GM23338 (cell line): Measurements from ENCODE around the gene NBAS. TPM values are rescaled to one million over a fixed set of nuclear protein-coding genes. Genes with fewer than 3 reads are reported as not detected.

Source experiments
- ATAC-seq: fragments of 200-7000 bp; cut with Tn5 transposase; 3 replicates; pipeline ENCODE4 v1.9.1; 2020
- DNase-seq: peaks from one replicate; pipeline ENCODE4 v3.0.0-alpha.2; 2015; ENCODE audit warnings: low spot score
- H2AFZ ChIP-seq: fragments of 200-600 bp; sonication (generic); 2 replicates; pipeline ENCODE4 v1.8.0; 2016; ENCODE audit warnings: antibody characterized with exemption, mild to moderate bottlenecking, moderate library complexity
- H3F3A ChIP-seq: fragments of 200-600 bp; sonication (generic); replicated peaks from 2 replicates; pipeline ENCODE4 v1.8.0; 2017; ENCODE audit warnings: antibody characterized with exemption, mixed run types, low read depth
- H3K27ac ChIP-seq: fragments of 200-600 bp; sonication (generic); 2 replicates; pipeline ENCODE4 v1.6.1; 2016; ENCODE audit warnings: low read depth
- H3K27me3 ChIP-seq: fragments of 200-600 bp; sonication (generic); 2 replicates; pipeline ENCODE4 v1.8.0; 2016; ENCODE audit warnings: mild to moderate bottlenecking, mixed run types, moderate library complexity; ENCODE audit not compliant: insufficient read depth
- H3K36me3 ChIP-seq: fragments of 200-600 bp; sonication (generic); 2 replicates; pipeline ENCODE4 v1.8.0; 2016; ENCODE audit warnings: mild to moderate bottlenecking; ENCODE audit not compliant: insufficient read depth
- H3K4me1 ChIP-seq: fragments of 200-600 bp; sonication (generic); 2 replicates; pipeline ENCODE4 v1.8.0; 2016; ENCODE audit warnings: mild to moderate bottlenecking, moderate library complexity; ENCODE audit not compliant: insufficient read depth
- H3K4me2 ChIP-seq: fragments of 200-600 bp; sonication (generic); 2 replicates; pipeline ENCODE4 v1.7.1; 2017; ENCODE audit warnings: mixed run types
- H3K4me3 ChIP-seq: fragments of 200-600 bp; sonication (generic); 2 replicates; pipeline ENCODE4 v1.6.1; 2016; ENCODE audit warnings: mixed run types
- H3K79me2 ChIP-seq: fragments of 200-600 bp; sonication (generic); replicated peaks from 2 replicates; pipeline ENCODE4 v1.8.0; 2017; ENCODE audit warnings: mild to moderate bottlenecking; ENCODE audit not compliant: insufficient read depth
- H3K9me2 ChIP-seq: fragments of 200-600 bp; sonication (generic); 2 replicates; pipeline ENCODE4 v1.8.0; 2017; ENCODE audit not compliant: insufficient read depth
- H4K20me1 ChIP-seq: fragments of 200-600 bp; sonication (generic); replicated peaks from 2 replicates; pipeline ENCODE4 v1.8.0; 2017; ENCODE audit warnings: mild to moderate bottlenecking; ENCODE audit not compliant: insufficient read depth
- H3K27ac Mint-ChIP-seq: 2 replicates; pipeline ENCODE4 v1.8.0; 2020; ENCODE audit warnings: inconsistent platforms, mild to moderate bottlenecking, moderate library complexity, mixed read lengths
- H3K27me3 Mint-ChIP-seq: 3 replicates; pipeline ENCODE4 v1.8.0; 2022; ENCODE audit warnings: low read depth, mild to moderate bottlenecking, moderate library complexity, mixed read lengths, inconsistent platforms; ENCODE audit not compliant: insufficient read depth, poor library complexity
- H3K36me3 Mint-ChIP-seq: 3 replicates; pipeline ENCODE4 v1.8.0; 2021; ENCODE audit warnings: low read depth, mild to moderate bottlenecking, inconsistent platforms, moderate library complexity, mixed read lengths
- H3K4me1 Mint-ChIP-seq: 3 replicates; pipeline ENCODE4 v1.8.0; 2020; ENCODE audit warnings: mild to moderate bottlenecking, inconsistent platforms, mixed read lengths
- H3K4me3 Mint-ChIP-seq: 3 replicates; pipeline ENCODE4 v1.8.0; 2021; ENCODE audit warnings: moderate library complexity, mild to moderate bottlenecking, inconsistent platforms, mixed read lengths
- H3K9me3 Mint-ChIP-seq: 3 replicates; pipeline ENCODE4 v1.8.0; 2020; ENCODE audit warnings: moderate library complexity, mild to moderate bottlenecking, inconsistent platforms, mixed read lengths
- CREB1 ChIP-seq: fragments of 250-450 bp; sonication (Bioruptor Pico); IDR thresholded peaks from 2 replicates; pipeline ENCODE4 v1.5.0; 2020; ENCODE audit warnings: low read depth, mild to moderate bottlenecking, moderate library complexity
- EZH2 ChIP-seq: fragments of 200-600 bp; sonication (generic); IDR thresholded peaks from one replicate; pipeline ENCODE4 v1.8.0; 2017; ENCODE audit warnings: antibody characterized with exemption, mild to moderate bottlenecking, low read depth; ENCODE audit not compliant: unreplicated experiment
- EZH2phosphoT487 ChIP-seq: fragments of 200-600 bp; sonication (generic); IDR thresholded peaks from one replicate; pipeline ENCODE4 v1.8.1; 2018; ENCODE audit warnings: antibody characterized with exemption; ENCODE audit not compliant: unreplicated experiment
- JUNB ChIP-seq: IDR thresholded peaks from one replicate; pipeline ENCODE4 v1.6.1; 2016; ENCODE audit warnings: antibody characterized with exemption; ENCODE audit not compliant: unreplicated experiment
- NANOG ChIP-seq: IDR thresholded peaks from 2 replicates; pipeline ENCODE4 v1.6.1; 2016; ENCODE audit warnings: antibody characterized with exemption, borderline replicate concordance
- POLR2AphosphoS5 ChIP-seq: IDR thresholded peaks from 2 replicates; pipeline ENCODE4 v1.6.1; 2016; ENCODE audit warnings: antibody characterized with exemption, low read depth
- STAT1 ChIP-seq: IDR thresholded peaks from one replicate; pipeline ENCODE4 v1.6.1; 2016; ENCODE audit warnings: antibody characterized with exemption; ENCODE audit not compliant: unreplicated experiment
- ZNF114 ChIP-seq: fragments of 250-450 bp; sonication (Bioruptor Pico); IDR thresholded peaks from 2 replicates; pipeline ENCODE4 v1.5.0; 2020; ENCODE audit warnings: mild to moderate bottlenecking, moderate library complexity
- ZNF331 ChIP-seq: fragments of 250-450 bp; sonication (Bioruptor Pico); IDR thresholded peaks from 2 replicates; pipeline ENCODE4 v1.5.0; 2020; ENCODE audit warnings: low read depth, mild to moderate bottlenecking, moderate library complexity
- polyA plus RNA-seq: library from polyadenylated mRNA; unstranded; fragments of >200 nt; fragmentation: Nextera tagmentation; extraction: Ambion mirVana; gene quantifications from 2 replicates; pipeline ENCODE4 v1.2.1, GENCODE V29; 2016
- total RNA-seq: library from RNA; depleted of rRNA; stranded (reverse); fragments of >200 nt; shearing (Covaris generic); gene quantifications from 2 replicates; pipeline ENCODE4 v1.2.3, GENCODE V29; 2014
- TF ChIP-seq, protein P1 (sequence below), 2 experiments: fragments of 200-600 bp in 1 of 2; sonication (generic) in 1 of 2; conservative IDR thresholded peaks; 2 replicates each; pipeline versions ENCODE4 v1.5.1 to v1.6.1; 2016 to 2017; ENCODE audit warnings: antibody characterized with exemption in 2 of 2, low read depth in 2 of 2, mild to moderate bottlenecking in 2 of 2, moderate library complexity in 1 of 2
- TF ChIP-seq, protein P2 (sequence below): fragments of 250-450 bp; sonication (Bioruptor Pico); IDR thresholded peaks from 2 replicates; pipeline ENCODE4 v1.5.0; 2020; ENCODE audit warnings: mild to moderate bottlenecking, moderate library complexity
- TF ChIP-seq, protein P3 (sequence below): IDR thresholded peaks from 2 replicates; pipeline ENCODE4 v1.6.1; 2016; ENCODE audit warnings: antibody characterized with exemption
- TF ChIP-seq, protein P4 (sequence below): IDR thresholded peaks from one replicate; pipeline ENCODE4 v1.6.1; 2018; ENCODE audit warnings: antibody characterized with exemption; ENCODE audit not compliant: unreplicated experiment

Gene NBAS
- total and polyA plus RNA-seq, 2 experiments from 2014 or later: 24.8 to 38.9 TPM

DNA sequence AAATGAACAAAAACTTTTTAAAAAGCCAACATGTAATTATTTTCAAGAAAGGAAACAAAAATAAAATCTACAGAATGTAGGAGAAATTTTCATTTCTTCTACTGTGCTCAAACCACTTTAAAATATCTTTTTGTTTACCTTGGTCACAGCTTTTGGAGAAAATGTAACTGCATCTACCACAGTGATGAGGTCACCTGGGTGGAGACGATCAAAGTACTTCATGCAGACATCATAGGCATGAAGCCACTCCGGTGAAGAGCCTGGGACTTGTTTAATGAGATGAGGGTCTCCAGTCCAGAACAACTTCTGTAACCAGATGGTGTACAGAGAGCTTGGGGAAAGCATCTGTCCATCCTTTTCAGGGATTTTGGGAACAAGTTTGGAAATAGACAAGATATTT, 285.8 kb downstream of the NBAS start:
- no peak overlapping the region for H2AFZ ChIP-seq
- no peak overlapping the region for H3K4me3 ChIP-seq
- Mint-ChIP-seq H3K36me3 (peaks cover 12% of the 10 kb centered on the region; the same call in 1 of the 3 replicates), H3K4me3 (no peak overlapping the region), H3K27me3 (no peaks in the 10 kb centered on the region), H3K4me1 (peaks cover 16% of the 10 kb centered on the region), H3K9me3 (no peaks in the 10 kb centered on the region), H3K27ac (no peak overlapping the region)
- no peak for DNase-seq
- H3K79me2 ChIP-seq: no peaks in the 10 kb centered on the region
- H3F3A ChIP-seq: no peaks in the 10 kb centered on the region
- no peaks in the 10 kb centered on the region for H3K36me3 ChIP-seq
- H3K4me2 ChIP-seq: no peak overlapping the region
- TF ChIP-seq CREB1 (CRISPR knock-in tag): no peak
- no peak for TF ChIP-seq STAT1
- TF ChIP-seq, protein P1, sequence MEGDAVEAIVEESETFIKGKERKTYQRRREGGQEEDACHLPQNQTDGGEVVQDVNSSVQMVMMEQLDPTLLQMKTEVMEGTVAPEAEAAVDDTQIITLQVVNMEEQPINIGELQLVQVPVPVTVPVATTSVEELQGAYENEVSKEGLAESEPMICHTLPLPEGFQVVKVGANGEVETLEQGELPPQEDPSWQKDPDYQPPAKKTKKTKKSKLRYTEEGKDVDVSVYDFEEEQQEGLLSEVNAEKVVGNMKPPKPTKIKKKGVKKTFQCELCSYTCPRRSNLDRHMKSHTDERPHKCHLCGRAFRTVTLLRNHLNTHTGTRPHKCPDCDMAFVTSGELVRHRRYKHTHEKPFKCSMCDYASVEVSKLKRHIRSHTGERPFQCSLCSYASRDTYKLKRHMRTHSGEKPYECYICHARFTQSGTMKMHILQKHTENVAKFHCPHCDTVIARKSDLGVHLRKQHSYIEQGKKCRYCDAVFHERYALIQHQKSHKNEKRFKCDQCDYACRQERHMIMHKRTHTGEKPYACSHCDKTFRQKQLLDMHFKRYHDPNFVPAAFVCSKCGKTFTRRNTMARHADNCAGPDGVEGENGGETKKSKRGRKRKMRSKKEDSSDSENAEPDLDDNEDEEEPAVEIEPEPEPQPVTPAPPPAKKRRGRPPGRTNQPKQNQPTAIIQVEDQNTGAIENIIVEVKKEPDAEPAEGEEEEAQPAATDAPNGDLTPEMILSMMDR (conservative IDR thresholded peaks at IDR 0.05; ENCODE audit: low read depth in 2 of 2): no peak
- TF ChIP-seq, protein P2, sequence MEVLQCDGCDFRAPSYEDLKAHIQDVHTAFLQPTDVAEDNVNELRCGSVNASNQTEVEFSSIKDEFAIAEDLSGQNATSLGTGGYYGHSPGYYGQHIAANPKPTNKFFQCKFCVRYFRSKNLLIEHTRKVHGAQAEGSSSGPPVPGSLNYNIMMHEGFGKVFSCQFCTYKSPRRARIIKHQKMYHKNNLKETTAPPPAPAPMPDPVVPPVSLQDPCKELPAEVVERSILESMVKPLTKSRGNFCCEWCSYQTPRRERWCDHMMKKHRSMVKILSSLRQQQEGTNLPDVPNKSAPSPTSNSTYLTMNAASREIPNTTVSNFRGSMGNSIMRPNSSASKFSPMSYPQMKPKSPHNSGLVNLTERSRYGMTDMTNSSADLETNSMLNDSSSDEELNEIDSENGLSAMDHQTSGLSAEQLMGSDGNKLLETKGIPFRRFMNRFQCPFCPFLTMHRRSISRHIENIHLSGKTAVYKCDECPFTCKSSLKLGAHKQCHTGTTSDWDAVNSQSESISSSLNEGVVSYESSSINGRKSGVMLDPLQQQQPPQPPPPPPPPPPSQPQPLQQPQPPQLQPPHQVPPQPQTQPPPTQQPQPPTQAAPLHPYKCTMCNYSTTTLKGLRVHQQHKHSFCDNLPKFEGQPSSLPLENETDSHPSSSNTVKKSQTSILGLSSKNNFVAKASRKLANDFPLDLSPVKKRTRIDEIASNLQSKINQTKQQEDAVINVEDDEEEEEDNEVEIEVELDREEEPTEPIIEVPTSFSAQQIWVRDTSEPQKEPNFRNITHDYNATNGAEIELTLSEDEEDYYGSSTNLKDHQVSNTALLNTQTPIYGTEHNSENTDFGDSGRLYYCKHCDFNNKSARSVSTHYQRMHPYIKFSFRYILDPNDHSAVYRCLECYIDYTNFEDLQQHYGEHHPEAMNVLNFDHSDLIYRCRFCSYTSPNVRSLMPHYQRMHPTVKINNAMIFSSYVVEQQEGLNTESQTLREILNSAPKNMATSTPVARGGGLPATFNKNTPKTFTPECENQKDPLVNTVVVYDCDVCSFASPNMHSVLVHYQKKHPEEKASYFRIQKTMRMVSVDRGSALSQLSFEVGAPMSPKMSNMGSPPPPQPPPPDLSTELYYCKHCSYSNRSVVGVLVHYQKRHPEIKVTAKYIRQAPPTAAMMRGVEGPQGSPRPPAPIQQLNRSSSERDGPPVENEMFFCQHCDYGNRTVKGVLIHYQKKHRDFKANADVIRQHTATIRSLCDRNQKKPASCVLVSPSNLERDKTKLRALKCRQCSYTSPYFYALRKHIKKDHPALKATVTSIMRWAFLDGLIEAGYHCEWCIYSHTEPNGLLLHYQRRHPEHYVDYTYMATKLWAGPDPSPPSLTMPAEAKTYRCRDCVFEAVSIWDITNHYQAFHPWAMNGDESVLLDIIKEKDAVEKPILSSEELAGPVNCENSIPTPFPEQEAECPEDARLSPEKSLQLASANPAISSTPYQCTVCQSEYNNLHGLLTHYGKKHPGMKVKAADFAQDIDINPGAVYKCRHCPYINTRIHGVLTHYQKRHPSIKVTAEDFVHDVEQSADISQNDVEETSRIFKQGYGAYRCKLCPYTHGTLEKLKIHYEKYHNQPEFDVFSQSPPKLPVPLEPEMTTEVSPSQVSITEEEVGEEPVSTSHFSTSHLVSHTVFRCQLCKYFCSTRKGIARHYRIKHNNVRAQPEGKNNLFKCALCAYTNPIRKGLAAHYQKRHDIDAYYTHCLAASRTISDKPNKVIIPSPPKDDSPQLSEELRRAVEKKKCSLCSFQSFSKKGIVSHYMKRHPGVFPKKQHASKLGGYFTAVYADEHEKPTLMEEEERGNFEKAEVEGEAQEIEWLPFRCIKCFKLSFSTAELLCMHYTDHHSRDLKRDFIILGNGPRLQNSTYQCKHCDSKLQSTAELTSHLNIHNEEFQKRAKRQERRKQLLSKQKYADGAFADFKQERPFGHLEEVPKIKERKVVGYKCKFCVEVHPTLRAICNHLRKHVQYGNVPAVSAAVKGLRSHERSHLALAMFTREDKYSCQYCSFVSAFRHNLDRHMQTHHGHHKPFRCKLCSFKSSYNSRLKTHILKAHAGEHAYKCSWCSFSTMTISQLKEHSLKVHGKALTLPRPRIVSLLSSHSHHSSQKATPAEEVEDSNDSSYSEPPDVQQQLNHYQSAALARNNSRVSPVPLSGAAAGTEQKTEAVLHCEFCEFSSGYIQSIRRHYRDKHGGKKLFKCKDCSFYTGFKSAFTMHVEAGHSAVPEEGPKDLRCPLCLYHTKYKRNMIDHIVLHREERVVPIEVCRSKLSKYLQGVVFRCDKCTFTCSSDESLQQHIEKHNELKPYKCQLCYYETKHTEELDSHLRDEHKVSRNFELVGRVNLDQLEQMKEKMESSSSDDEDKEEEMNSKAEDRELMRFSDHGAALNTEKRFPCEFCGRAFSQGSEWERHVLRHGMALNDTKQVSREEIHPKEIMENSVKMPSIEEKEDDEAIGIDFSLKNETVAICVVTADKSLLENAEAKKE (CRISPR knock-in tag): no peak
- no peak for TF ChIP-seq NANOG
- TF ChIP-seq ZNF331 (CRISPR knock-in tag): no peak
- TF ChIP-seq EZH2: no peak
- TF ChIP-seq, protein P3, sequence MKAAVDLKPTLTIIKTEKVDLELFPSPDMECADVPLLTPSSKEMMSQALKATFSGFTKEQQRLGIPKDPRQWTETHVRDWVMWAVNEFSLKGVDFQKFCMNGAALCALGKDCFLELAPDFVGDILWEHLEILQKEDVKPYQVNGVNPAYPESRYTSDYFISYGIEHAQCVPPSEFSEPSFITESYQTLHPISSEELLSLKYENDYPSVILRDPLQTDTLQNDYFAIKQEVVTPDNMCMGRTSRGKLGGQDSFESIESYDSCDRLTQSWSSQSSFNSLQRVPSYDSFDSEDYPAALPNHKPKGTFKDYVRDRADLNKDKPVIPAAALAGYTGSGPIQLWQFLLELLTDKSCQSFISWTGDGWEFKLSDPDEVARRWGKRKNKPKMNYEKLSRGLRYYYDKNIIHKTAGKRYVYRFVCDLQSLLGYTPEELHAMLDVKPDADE: no peak
- TF ChIP-seq POLR2AphosphoS5: no peak
- no peak for TF ChIP-seq EZH2phosphoT487
- TF ChIP-seq, protein P4, sequence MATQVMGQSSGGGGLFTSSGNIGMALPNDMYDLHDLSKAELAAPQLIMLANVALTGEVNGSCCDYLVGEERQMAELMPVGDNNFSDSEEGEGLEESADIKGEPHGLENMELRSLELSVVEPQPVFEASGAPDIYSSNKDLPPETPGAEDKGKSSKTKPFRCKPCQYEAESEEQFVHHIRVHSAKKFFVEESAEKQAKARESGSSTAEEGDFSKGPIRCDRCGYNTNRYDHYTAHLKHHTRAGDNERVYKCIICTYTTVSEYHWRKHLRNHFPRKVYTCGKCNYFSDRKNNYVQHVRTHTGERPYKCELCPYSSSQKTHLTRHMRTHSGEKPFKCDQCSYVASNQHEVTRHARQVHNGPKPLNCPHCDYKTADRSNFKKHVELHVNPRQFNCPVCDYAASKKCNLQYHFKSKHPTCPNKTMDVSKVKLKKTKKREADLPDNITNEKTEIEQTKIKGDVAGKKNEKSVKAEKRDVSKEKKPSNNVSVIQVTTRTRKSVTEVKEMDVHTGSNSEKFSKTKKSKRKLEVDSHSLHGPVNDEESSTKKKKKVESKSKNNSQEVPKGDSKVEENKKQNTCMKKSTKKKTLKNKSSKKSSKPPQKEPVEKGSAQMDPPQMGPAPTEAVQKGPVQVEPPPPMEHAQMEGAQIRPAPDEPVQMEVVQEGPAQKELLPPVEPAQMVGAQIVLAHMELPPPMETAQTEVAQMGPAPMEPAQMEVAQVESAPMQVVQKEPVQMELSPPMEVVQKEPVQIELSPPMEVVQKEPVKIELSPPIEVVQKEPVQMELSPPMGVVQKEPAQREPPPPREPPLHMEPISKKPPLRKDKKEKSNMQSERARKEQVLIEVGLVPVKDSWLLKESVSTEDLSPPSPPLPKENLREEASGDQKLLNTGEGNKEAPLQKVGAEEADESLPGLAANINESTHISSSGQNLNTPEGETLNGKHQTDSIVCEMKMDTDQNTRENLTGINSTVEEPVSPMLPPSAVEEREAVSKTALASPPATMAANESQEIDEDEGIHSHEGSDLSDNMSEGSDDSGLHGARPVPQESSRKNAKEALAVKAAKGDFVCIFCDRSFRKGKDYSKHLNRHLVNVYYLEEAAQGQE: no peak
- TF ChIP-seq ZNF114 (CRISPR knock-in tag): no peak
- TF ChIP-seq JUNB: no peak
- ATAC-seq: no peak
- no peaks in the 10 kb centered on the region for H3K27me3 ChIP-seq
- no peak overlapping the region for H3K27ac ChIP-seq
- no peaks in the 10 kb centered on the region for H3K4me1 ChIP-seq
- H3K9me2 ChIP-seq: no peaks in the 10 kb centered on the region
- no peaks in the 10 kb centered on the region; the same call in 1 of the 2 replicates for H4K20me1 ChIP-seq
